Spleen (tissue), 11 donors: ENCODE data around the gene CAPZA2. TPM values are rescaled to one million over a fixed set of nuclear protein-coding genes. Genes with fewer than 3 reads are reported as not detected.
A peak's percentile ranks its signal among the peaks of the same experiment; 100 is the strongest.

ENCODE experiments used
- DNase-seq: peaks from one replicate; pipeline ENCODE4 v3.0.0-alpha.2; 2020
- H3K27ac ChIP-seq, 8 donors: fragments of 200-600 bp; sonication (generic) in 7 of 8; 1 replicate in 4 of 8; 2 replicates in 4 of 8; pipeline versions ENCODE4 v1.5.0 to v1.8.0; 2016 to 2021; ENCODE audit warnings: inconsistent platforms in 4 of 8, mild to moderate bottlenecking in 4 of 8, moderate library complexity in 1 of 8
- H3K27me3 ChIP-seq, 7 donors: fragments of 200-600 bp; sonication (generic) in 6 of 7; replicated peaks in 1 of 7; 1 replicate in 4 of 7; 2 replicates in 3 of 7; pipeline versions ENCODE4 v1.5.0 to v1.8.0; 2016 to 2021; ENCODE audit warnings: inconsistent platforms in 3 of 7, mild to moderate bottlenecking in 1 of 7
- H3K36me3 ChIP-seq, 6 donors: fragments of 200-600 bp; sonication (generic) in 5 of 6; 1 replicate in 4 of 6; 2 replicates in 2 of 6; pipeline versions ENCODE4 v1.5.0 to v1.8.0; 2016 to 2021; ENCODE audit warnings: inconsistent platforms in 2 of 6
- H3K4me1 ChIP-seq, 6 donors: fragments of 200-600 bp; sonication (generic) in 5 of 6; 1 replicate in 3 of 6; 2 replicates in 3 of 6; pipeline versions ENCODE4 v1.5.0 to v1.8.0; 2016 to 2021; ENCODE audit warnings: inconsistent platforms in 3 of 6
- H3K4me3 ChIP-seq, 8 donors: fragments of 200-600 bp; sonication (generic) in 7 of 8; 1 replicate in 4 of 8; 2 replicates in 4 of 8; pipeline versions ENCODE4 v1.5.0 to v1.8.0; 2016 to 2021; ENCODE audit warnings: inconsistent platforms in 4 of 8, mild to moderate bottlenecking in 4 of 8, moderate library complexity in 2 of 8
- H3K9me3 ChIP-seq, 8 donors: fragments of 200-600 bp; sonication (generic) in 7 of 8; 1 replicate in 4 of 8; 2 replicates in 4 of 8; pipeline versions ENCODE4 v1.5.0 to v1.8.0; 2016 to 2021; ENCODE audit warnings: inconsistent platforms in 4 of 8
- CTCF ChIP-seq, 11 experiments: fragments of 200-600 bp in 7 of 11; fragments of 450-650 bp in 4 of 11; sonication (generic) in 4 of 11; IDR thresholded peaks in 8 of 11; conservative IDR thresholded peaks in 3 of 11; 1 replicate in 7 of 11; 2 replicates in 4 of 11; pipeline versions ENCODE4 v1.4.0 to v1.8.0; 2016 to 2021; ENCODE audit warnings: antibody characterized with exemption in 11 of 11, inconsistent platforms in 4 of 11, mild to moderate bottlenecking in 1 of 11
- POLR2A ChIP-seq, 3 donors: fragments of 450-650 bp; IDR thresholded peaks; one replicate each; pipeline ENCODE4 v1.5.1; 2017; ENCODE audit warnings: antibody characterized with exemption in 3 of 3, mild to moderate bottlenecking in 1 of 3
- POLR2AphosphoS5 ChIP-seq, 3 donors: sonication (generic); formaldehyde crosslinking; IDR thresholded peaks; one replicate each; pipeline ENCODE4 v1.5.1; 2017; ENCODE audit warnings: antibody characterized with exemption in 3 of 3
- WGBS, 5 donors: extraction: QIAGEN DNeasy Blood & Tissue Kit in 3 of 5; methylation state at CpG; one replicate each; pipeline versions ENCODE4 v1.1.5 to v1.1.7; 2013 to 2018; 5-methylcytosine and 5-hydroxymethylcytosine counted together
- intact Hi-C: fragments of 100-400 bp; cut with DNase I; formaldehyde crosslinking; loops from one replicate; pipeline ENCODE4 v1.15.0; 2023; ENCODE audit warnings: low total_unique reads
- polyA plus RNA-seq, 3 donors: library from polyadenylated mRNA; stranded (reverse); fragments of 200-250 nt; gene quantifications; one replicate each; pipeline ENCODE4 v1.2.1, GENCODE V29; 2013
- total RNA-seq, 7 donors: library from RNA; depleted of rRNA in 3 of 7; stranded (reverse); fragments of >200 nt in 3 of 7; fragmentation: NEBNext Ultra II Directional in 4 of 7; extraction: Animal tissue kit (Norgen Biotek cat#: 25700) in 4 of 7; gene quantifications; one replicate each; pipeline versions ENCODE4 v1.1.0 to v1.2.1, GENCODE V29; 2016 to 2021
- donor health status: healthy with polysubstance abuse.
- donor health status: DM: no; HTN: no; CAD: no; lungs with moderate emphysema.
- donor health status: DM: no; HTN: no; CAD: no.
- donor health status: Bipolar disorder and iron deficiency.
- donor health status: healthy.
- donor health status: DM: no; HTN: no; CAD: no.
- donor health status: DM: yes; HTN: yes; CAD: no.

The CAPZA2 gene
- total and polyA plus RNA-seq, 10 donors = 27.6 to 263 (median 124) TPM

DNA sequence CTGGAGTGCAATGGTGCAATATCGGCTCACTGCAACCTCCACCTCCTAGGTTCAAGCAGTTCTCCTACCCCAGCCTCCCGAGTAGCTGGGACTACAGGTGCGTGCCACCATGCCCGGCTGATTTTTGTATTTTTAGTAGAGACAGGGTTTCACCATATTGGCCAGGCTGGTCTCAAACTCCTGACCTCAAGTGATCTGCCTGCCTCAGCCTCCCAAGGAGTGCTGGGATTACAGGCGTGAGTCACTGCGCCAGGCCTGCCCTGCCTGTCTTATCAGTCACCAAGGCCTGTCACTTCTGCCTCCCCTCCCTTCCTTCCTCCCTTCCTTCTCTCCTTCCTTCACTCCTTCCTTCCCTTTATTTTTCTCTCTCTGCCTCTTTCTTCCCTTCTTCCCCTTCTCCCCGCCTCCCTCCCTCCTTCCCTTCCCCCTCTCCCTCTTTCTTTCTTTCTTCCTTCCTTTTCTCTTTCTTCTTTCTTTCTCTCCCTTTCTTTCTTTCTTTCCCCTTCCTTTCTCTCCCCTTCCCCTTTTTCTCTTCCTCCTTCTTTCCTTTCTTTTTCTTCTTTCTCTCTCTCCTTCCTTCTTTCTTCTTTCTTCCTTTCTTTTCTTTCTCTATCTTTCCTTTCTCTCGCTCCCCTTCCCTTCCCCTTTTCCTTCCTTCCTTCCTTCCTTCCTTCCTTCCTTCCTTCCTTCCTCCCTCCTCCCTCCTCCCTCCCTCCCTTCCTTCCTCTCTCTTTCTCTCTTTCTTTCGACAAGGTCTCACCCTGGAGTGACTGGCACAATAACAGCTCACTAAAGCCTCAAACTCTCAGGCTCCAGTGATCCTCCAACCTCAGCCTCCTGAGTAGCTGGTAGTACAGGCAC is 87.8 kb downstream of the CAPZA2 start:
- DNase-seq = no peak
- Histone ChIP-seq H3K9me3 (no peaks in the 10 kb centered on the region), H3K36me3 (no peaks in the 10 kb centered on the region), H3K27me3 (no peaks in the 10 kb centered on the region), H3K27ac (no peak overlapping the region), H3K4me1 (peaks cover 8 to 27% (median 19%) of the 10 kb centered on the region in 6 donors), H3K4me3 (no peak overlapping the region)
- TF ChIP-seq CTCF (IDR thresholded peaks at IDR 0.05 in 8 of 11, conservative IDR thresholded peaks at IDR 0.05 in 3 of 11) = no peak
- no peak for TF ChIP-seq POLR2AphosphoS5 (IDR thresholded peaks at IDR 0.05)
- no peak for TF ChIP-seq POLR2A (IDR thresholded peaks at IDR 0.05)
- 67 to 92% (median 87%) methylated on average over 8 to 9 of the region's 9 CpGs for WGBS, 5 donors
- intact Hi-C loops = no loop called here

DNA sequence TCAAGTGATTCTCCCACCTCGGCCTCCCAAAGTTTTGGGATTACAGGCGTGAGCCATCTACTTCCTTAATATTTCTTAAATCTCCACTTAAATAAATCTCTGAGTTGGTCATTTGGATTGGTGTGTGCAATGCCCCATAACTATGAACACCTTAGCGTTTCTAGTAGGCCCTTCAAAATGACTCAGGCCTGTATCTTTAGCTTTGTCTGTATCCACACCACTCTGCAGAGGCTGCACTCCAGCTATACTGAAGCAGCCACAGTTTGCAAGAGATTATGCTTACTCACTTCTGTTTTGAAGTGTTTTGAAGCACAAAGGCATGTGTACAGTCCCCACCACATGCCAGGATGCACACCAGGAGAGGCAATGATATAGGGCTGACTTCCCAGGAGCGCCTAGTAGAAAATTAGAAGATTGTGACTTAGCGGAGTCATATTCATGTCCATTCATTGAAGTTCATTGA is 88.5 kb downstream of the CAPZA2 start:
- no peaks in the 10 kb centered on the region for H3K9me3 ChIP-seq
- WGBS, 5 donors = 84 to 90% (median 86%) methylated on average over 5 of the region's 5 CpGs
- no peak for DNase-seq
- TF ChIP-seq CTCF (IDR thresholded peaks at IDR 0.05 in 8 of 11, conservative IDR thresholded peaks at IDR 0.05 in 3 of 11) (no peak), POLR2A (IDR thresholded peaks at IDR 0.05) (no peak), POLR2AphosphoS5 (IDR thresholded peaks at IDR 0.05) (no peak)
- no peak overlapping the region for H3K4me3 ChIP-seq
- peaks cover 8 to 34% (median 27%) of the 10 kb centered on the region in 6 donors for H3K4me1 ChIP-seq
- no peaks in the 10 kb centered on the region for H3K36me3 ChIP-seq
- intact Hi-C loops = no loop called here
- no peaks in the 10 kb centered on the region for H3K27me3 ChIP-seq
- H3K27ac ChIP-seq = no peak overlapping the region

DNA sequence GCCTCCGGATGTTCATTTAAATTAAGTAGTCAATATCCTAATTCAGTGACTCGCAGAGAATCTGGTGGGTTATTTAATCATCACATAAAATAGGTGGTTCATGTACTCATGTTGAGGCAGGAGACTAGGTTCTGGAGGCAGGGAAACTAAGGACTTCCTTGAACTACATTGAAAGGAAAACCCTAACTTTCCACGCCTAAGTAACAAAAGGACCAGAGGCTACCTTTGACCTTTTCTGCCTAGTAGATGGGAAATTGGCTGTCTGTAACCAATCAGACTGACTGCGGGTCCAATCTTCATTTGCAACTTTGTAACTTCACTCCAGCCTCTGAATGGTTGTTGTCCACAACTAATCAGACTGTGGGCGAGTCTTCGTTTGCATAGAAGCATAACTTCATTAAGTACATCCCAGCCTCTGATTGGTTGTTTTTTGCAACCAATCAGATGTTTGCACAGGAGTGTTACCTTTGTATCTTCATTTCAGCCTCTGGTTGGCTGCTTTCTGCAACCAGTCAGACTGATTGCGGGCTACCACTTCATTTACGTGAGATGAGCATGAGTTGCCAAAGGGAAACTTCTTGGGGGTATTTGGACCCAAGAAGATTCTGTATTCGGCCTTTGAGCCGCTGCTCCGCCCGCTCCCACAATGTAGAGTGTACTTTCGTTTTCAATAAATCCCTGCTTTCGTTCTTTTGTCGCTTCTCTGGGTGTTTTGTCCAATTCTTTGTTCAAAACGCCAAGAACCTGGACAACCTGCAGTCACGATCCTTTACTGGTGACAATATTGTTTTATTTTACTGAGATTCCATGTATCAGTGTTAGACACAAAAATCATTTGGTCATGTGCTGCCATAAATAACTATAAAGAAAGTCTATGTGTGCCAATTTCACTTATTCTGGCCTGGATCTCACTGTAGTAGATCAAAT is 89.2 kb downstream of the CAPZA2 start:
- intact Hi-C loops = no loop called here
- TF ChIP-seq POLR2A (IDR thresholded peaks at IDR 0.05) (no peak), CTCF (IDR thresholded peaks at IDR 0.05 in 8 of 11, conservative IDR thresholded peaks at IDR 0.05 in 3 of 11) (no peak), POLR2AphosphoS5 (IDR thresholded peaks at IDR 0.05) (no peak)
- Histone ChIP-seq H3K9me3 (no peaks in the 10 kb centered on the region), H3K27me3 (no peaks in the 10 kb centered on the region), H3K36me3 (no peaks in the 10 kb centered on the region), H3K27ac (no peak overlapping the region), H3K4me1 (peaks cover 11 to 40% (median 28%) of the 10 kb centered on the region in 6 donors), H3K4me3 (peak overlapping the region in 1 of 8 donors; percentile 2)
- 95 to 97% (median 96%) methylated on average over 17 of the region's 17 CpGs for WGBS, 5 donors
- DNase-seq = no peak
